Measurements from ENCODE around the gene TPM1.

The TPM1 gene

GRCh38 chr15:63042877-63043334 lies 359 bp downstream of the TPM1 start:
- peaks cover 56% of the 10 kb centered on the region for H3K4me1 ChIP-seq (ENCODE audit: control insufficient read depth, insufficient read depth, low read length)
- 0 out of 2 replicates have a peak, but pooled peaks cover 4% of the 10 kb centered on the region for H3K27me3 ChIP-seq (ENCODE audit: control insufficient read depth, insufficient read depth, low read length)
- peaks cover 35% of the 10 kb centered on the region for H3K36me3 ChIP-seq (ENCODE audit: control insufficient read depth, insufficient read depth, low read length)
- H3K9ac ChIP-seq (ENCODE audit: low read depth, low read length), result peak overlapping the region; percentile 93
- no peaks in the 10 kb centered on the region for H3K9me3 ChIP-seq (ENCODE audit: control insufficient read depth, insufficient read depth, low read length)
- H3K27ac ChIP-seq (ENCODE audit: low read depth, low read length), result peak overlapping the region; percentile 88
- peak overlapping the region; percentile 93 for H3K4me3 ChIP-seq (ENCODE audit: low read depth, low read length)

GRCh38 chr15:63043335-63044076 lies 959 bp downstream of the TPM1 start:
- H3K4me3 ChIP-seq (ENCODE audit: low read depth, low read length), result peak overlapping the region; percentile 93
- peak overlapping the region; percentile 93 for H3K9ac ChIP-seq (ENCODE audit: low read depth, low read length)
- peak overlapping the region; percentile 88 for H3K27ac ChIP-seq (ENCODE audit: low read depth, low read length)
- H3K36me3 ChIP-seq (ENCODE audit: control insufficient read depth, insufficient read depth, low read length), result peaks cover 35% of the 10 kb centered on the region
- H3K4me1 ChIP-seq (ENCODE audit: control insufficient read depth, insufficient read depth, low read length), result peaks cover 52% of the 10 kb centered on the region
- 0 out of 2 replicates have a peak, but pooled peaks cover 4% of the 10 kb centered on the region for H3K27me3 ChIP-seq (ENCODE audit: control insufficient read depth, insufficient read depth, low read length)
- H3K9me3 ChIP-seq (ENCODE audit: control insufficient read depth, insufficient read depth, low read length), result no peaks in the 10 kb centered on the region

GRCh38 chr15:63044077-63044644 lies 1.6 kb downstream of the TPM1 start:
- peaks cover 54% of the 10 kb centered on the region for H3K4me1 ChIP-seq (ENCODE audit: control insufficient read depth, insufficient read depth, low read length)

GRCh38 chr15:63044645-63045464 lies 2.3 kb downstream of the TPM1 start:
- H3K27ac ChIP-seq (ENCODE audit: low read depth, low read length), result peak overlapping the region; percentile 88
- H3K36me3 ChIP-seq (ENCODE audit: control insufficient read depth, insufficient read depth, low read length), result peaks cover 40% of the 10 kb centered on the region
- no peaks in the 10 kb centered on the region for H3K9me3 ChIP-seq (ENCODE audit: control insufficient read depth, insufficient read depth, low read length)
- H3K27me3 ChIP-seq (ENCODE audit: control insufficient read depth, insufficient read depth, low read length), result 0 out of 2 replicates have a peak, but pooled peaks cover 4% of the 10 kb centered on the region
- peak overlapping the region; percentile 93 for H3K9ac ChIP-seq (ENCODE audit: low read depth, low read length)
- H3K4me1 ChIP-seq (ENCODE audit: control insufficient read depth, insufficient read depth, low read length), result peaks cover 61% of the 10 kb centered on the region
- H3K4me3 ChIP-seq (ENCODE audit: low read depth, low read length), result peak overlapping the region; percentile 93

More at GRCh38 chr15:63044077-63044644, 1.6 kb downstream of the TPM1 start:
- peaks cover 35% of the 10 kb centered on the region for H3K36me3 ChIP-seq (ENCODE audit: control insufficient read depth, insufficient read depth, low read length)
- H3K9ac ChIP-seq (ENCODE audit: low read depth, low read length), result peak overlapping the region; percentile 93
- peak overlapping the region; percentile 88 for H3K27ac ChIP-seq (ENCODE audit: low read depth, low read length)
- H3K4me3 ChIP-seq (ENCODE audit: low read depth, low read length), result peak overlapping the region; percentile 93
- 0 out of 2 replicates have a peak, but pooled peaks cover 4% of the 10 kb centered on the region for H3K27me3 ChIP-seq (ENCODE audit: control insufficient read depth, insufficient read depth, low read length)
- no peaks in the 10 kb centered on the region for H3K9me3 ChIP-seq (ENCODE audit: control insufficient read depth, insufficient read depth, low read length)

GRCh38 chr15:63045465-63045840 lies 2.9 kb downstream of the TPM1 start:
- Histone ChIP-seq H3K4me1 (ENCODE audit: control insufficient read depth, insufficient read depth, low read length) (peaks cover 64% of the 10 kb centered on the region), H3K27me3 (ENCODE audit: control insufficient read depth, insufficient read depth, low read length) (0 out of 2 replicates have a peak, but pooled peaks cover 2% of the 10 kb centered on the region), H3K9ac (ENCODE audit: low read depth, low read length) (peak overlapping the region; percentile 64), H3K9me3 (ENCODE audit: control insufficient read depth, insufficient read depth, low read length) (no peaks in the 10 kb centered on the region), H3K4me3 (ENCODE audit: low read depth, low read length) (peak overlapping the region; percentile 93), H3K27ac (ENCODE audit: low read depth, low read length) (peak overlapping the region; percentile 88), H3K36me3 (ENCODE audit: control insufficient read depth, insufficient read depth, low read length) (peaks cover 46% of the 10 kb centered on the region)

- peak overlapping the region; percentile 64 for H3K9ac ChIP-seq (ENCODE audit: low read depth, low read length)
- peaks cover 64% of the 10 kb centered on the region for H3K4me1 ChIP-seq (ENCODE audit: control insufficient read depth, insufficient read depth, low read length)
- H3K4me3 ChIP-seq (ENCODE audit: low read depth, low read length), result peak overlapping the region; percentile 93
- peak overlapping the region; percentile 88 for H3K27ac ChIP-seq (ENCODE audit: low read depth, low read length)
- H3K36me3 ChIP-seq (ENCODE audit: control insufficient read depth, insufficient read depth, low read length), result peaks cover 50% of the 10 kb centered on the region
- H3K9me3 ChIP-seq (ENCODE audit: control insufficient read depth, insufficient read depth, low read length), result no peaks in the 10 kb centered on the region
- H3K27me3 ChIP-seq (ENCODE audit: control insufficient read depth, insufficient read depth, low read length), result no peaks in the 10 kb centered on the region
Measured at GRCh38 chr15:63045879-63046278, 3.3 kb downstream of the TPM1 start.

- Histone ChIP-seq H3K36me3 (ENCODE audit: control insufficient read depth, insufficient read depth, low read length) (peaks cover 63% of the 10 kb centered on the region), H3K4me1 (ENCODE audit: control insufficient read depth, insufficient read depth, low read length) (peaks cover 65% of the 10 kb centered on the region), H3K4me3 (ENCODE audit: low read depth, low read length) (peak overlapping the region; percentile 93), H3K27me3 (ENCODE audit: control insufficient read depth, insufficient read depth, low read length) (no peaks in the 10 kb centered on the region), H3K27ac (ENCODE audit: low read depth, low read length) (peak overlapping the region; percentile 88), H3K9me3 (ENCODE audit: control insufficient read depth, insufficient read depth, low read length) (no peaks in the 10 kb centered on the region), H3K9ac (ENCODE audit: low read depth, low read length) (peak overlapping the region; percentile 31)
Measured at GRCh38 chr15:63046917-63047760, 4.6 kb downstream of the TPM1 start.

GRCh38 chr15:63047792-63048114 lies 5.2 kb downstream of the TPM1 start:
- peak overlapping the region; percentile 93 for H3K4me3 ChIP-seq (ENCODE audit: low read depth, low read length)
- peak overlapping the region; percentile 88 for H3K27ac ChIP-seq (ENCODE audit: low read depth, low read length)
- H3K4me1 ChIP-seq (ENCODE audit: control insufficient read depth, insufficient read depth, low read length), result peaks cover 65% of the 10 kb centered on the region
- H3K27me3 ChIP-seq (ENCODE audit: control insufficient read depth, insufficient read depth, low read length), result no peaks in the 10 kb centered on the region
- H3K9me3 ChIP-seq (ENCODE audit: control insufficient read depth, insufficient read depth, low read length), result no peaks in the 10 kb centered on the region
- peak overlapping the region; percentile 31; the same call in 1 of the 2 replicates for H3K9ac ChIP-seq (ENCODE audit: low read depth, low read length)
- peaks cover 69% of the 10 kb centered on the region for H3K36me3 ChIP-seq (ENCODE audit: control insufficient read depth, insufficient read depth, low read length)

GRCh38 chr15:63048115-63048775 lies 5.7 kb downstream of the TPM1 start:
- Histone ChIP-seq H3K27me3 (ENCODE audit: control insufficient read depth, insufficient read depth, low read length) (no peaks in the 10 kb centered on the region), H3K9me3 (ENCODE audit: control insufficient read depth, insufficient read depth, low read length) (no peaks in the 10 kb centered on the region), H3K4me1 (ENCODE audit: control insufficient read depth, insufficient read depth, low read length) (peaks cover 69% of the 10 kb centered on the region), H3K27ac (ENCODE audit: low read depth, low read length) (peak overlapping the region; percentile 88), H3K9ac (ENCODE audit: low read depth, low read length) (peak overlapping the region; percentile 61), H3K4me3 (ENCODE audit: low read depth, low read length) (peak overlapping the region; percentile 93), H3K36me3 (ENCODE audit: control insufficient read depth, insufficient read depth, low read length) (peaks cover 73% of the 10 kb centered on the region)
